B cell (primary cell): ENCODE measurements around the gene RNF135. TPM values are rescaled to one million over a fixed set of nuclear protein-coding genes. Genes with fewer than 3 reads are reported as not detected.

ENCODE experiments used
- ATAC-seq: fragments of 200-7000 bp; cut with Tn5 transposase; one replicate; pipeline ENCODE4 v1.10.0; 2021; ENCODE audit warnings: low read depth, mild to moderate bottlenecking, moderate number of reproducible peaks, moderate library complexity
- CTCF ChIA-PET: fragments of 350-600 bp; sonication (Branson Sonifier 250); formaldehyde crosslinking; loops from one replicate; lab custom pipeline; 2021; ENCODE audit warnings: antibody characterized with exemption, inconsistent platforms; lab: Charles Lee
- POLR2A ChIA-PET: fragments of 350-600 bp; sonication (Branson Sonifier 250); formaldehyde crosslinking; loops from one replicate; lab custom pipeline; 2021; ENCODE audit warnings: antibody characterized with exemption; lab: Charles Lee
- DNase-seq: peaks from one replicate; pipeline ENCODE4 v3.0.0; 2013
- H2AFZ ChIP-seq: 2 replicates; pipeline ENCODE4 v1.6.1; 2012; ENCODE audit warnings: mild to moderate bottlenecking, low read depth, low read length; ENCODE audit not compliant: insufficient read depth, poor library complexity, severe bottlenecking
- H3K27ac ChIP-seq, 2 donors: 1 replicate in 1 of 2; 2 replicates in 1 of 2; pipeline ENCODE4 v1.5.1; 2012 to 2013; ENCODE audit warnings: low read length in 2 of 2, mild to moderate bottlenecking in 2 of 2, moderate library complexity in 1 of 2
- H3K27me3 ChIP-seq, 4 experiments: fragments of 200-600 bp in 1 of 4; sonication (generic) in 1 of 4; replicated peaks in 1 of 4; 1 replicate in 2 of 4; 2 replicates in 2 of 4; pipeline versions ENCODE4 v1.6.1 to v1.7.0; 2013 to 2016; ENCODE audit warnings: low read length in 3 of 4, mild to moderate bottlenecking in 2 of 4, mixed read lengths in 1 of 4, moderate library complexity in 1 of 4; ENCODE audit not compliant: insufficient read depth in 4 of 4, control insufficient read depth in 3 of 4; ENCODE audit errors: control extremely low read depth in 1 of 4
- H3K36me3 ChIP-seq, 2 experiments: replicated peaks in 1 of 2; 1 replicate in 1 of 2; 2 replicates in 1 of 2; pipeline versions ENCODE4 v1.6.1 to v1.7.1; 2013; ENCODE audit warnings: low read length in 1 of 2; ENCODE audit not compliant: insufficient read depth in 2 of 2, control insufficient read depth in 1 of 2; ENCODE audit errors: control extremely low read depth in 1 of 2, extremely low read depth in 1 of 2
- H3K4me1 ChIP-seq, 2 donors: fragments of 200-600 bp in 1 of 2; sonication (generic) in 1 of 2; 1 replicate in 1 of 2; 2 replicates in 1 of 2; pipeline versions ENCODE4 v1.5.1 to v1.6.1; 2013 to 2017; ENCODE audit warnings: low read length in 2 of 2; ENCODE audit not compliant: control insufficient read depth in 2 of 2, insufficient read depth in 2 of 2
- H3K4me2 ChIP-seq: replicated peaks from 2 replicates; pipeline ENCODE3; 2012; ENCODE audit warnings: mild to moderate bottlenecking, low read depth, low read length; ENCODE audit not compliant: poor library complexity, severe bottlenecking
- H3K4me3 ChIP-seq, 5 experiments: fragments of 200-600 bp in 1 of 5; sonication (generic) in 1 of 5; 1 replicate in 3 of 5; 2 replicates in 2 of 5; pipeline versions ENCODE4 v1.5.1 to v1.7.0; 2011 to 2016; ENCODE audit warnings: low read length in 4 of 5, mild to moderate bottlenecking in 4 of 5, low read depth in 2 of 5, control low read depth in 1 of 5, moderate library complexity in 1 of 5; ENCODE audit not compliant: insufficient read depth in 1 of 5; ENCODE audit errors: control extremely low read depth in 1 of 5, extremely low read depth in 1 of 5
- H3K79me2 ChIP-seq: fragments of 200-600 bp; sonication (generic); one replicate; pipeline ENCODE4 v1.6.0; 2016; ENCODE audit warnings: low read length; ENCODE audit not compliant: control insufficient read depth, insufficient read depth
- H3K9ac ChIP-seq: fragments of 200-600 bp; sonication (generic); 2 replicates; pipeline ENCODE4 v1.6.1; 2017; ENCODE audit warnings: mild to moderate bottlenecking, low read length, moderate library complexity
- H3K9me3 ChIP-seq, 3 donors: one replicate each; pipeline versions ENCODE4 v1.6.1 to v1.7.1; 2013; ENCODE audit warnings: low read length in 2 of 3; ENCODE audit not compliant: control insufficient read depth in 2 of 3, insufficient read depth in 1 of 3; ENCODE audit errors: control extremely low read depth in 1 of 3
- H4K20me1 ChIP-seq: 2 replicates; pipeline ENCODE4 v1.6.0; 2012; ENCODE audit warnings: mild to moderate bottlenecking, low read length; ENCODE audit not compliant: insufficient read depth, control insufficient read depth, poor library complexity, severe bottlenecking
- H3K27ac Mint-ChIP-seq: one replicate; pipeline ENCODE4 v1.8.0; 2021; ENCODE audit warnings: mixed read lengths
- H3K27me3 Mint-ChIP-seq: one replicate; pipeline ENCODE4 v1.8.0; 2021; ENCODE audit warnings: mixed read lengths
- H3K4me1 Mint-ChIP-seq: one replicate; pipeline ENCODE4 v1.8.0; 2021; ENCODE audit warnings: mixed read lengths
- H3K4me3 Mint-ChIP-seq: one replicate; pipeline ENCODE4 v1.8.0; 2021; ENCODE audit warnings: mixed read lengths
- H3K9me3 Mint-ChIP-seq: one replicate; pipeline ENCODE4 v1.8.0; 2022; ENCODE audit warnings: mixed read lengths; ENCODE audit not compliant: insufficient read depth
- EZH2 ChIP-seq: IDR thresholded peaks from 2 replicates; pipeline ENCODE4 v1.6.1; 2012; ENCODE audit warnings: borderline replicate concordance, low read depth, mild to moderate bottlenecking, moderate library complexity, low read length; ENCODE audit not compliant: insufficient read depth, poor library complexity, severe bottlenecking
- WGBS: methylation state at CpG from one replicate; pipeline ENCODE4 v1.1.5; 2013; ENCODE audit warnings: missing lambda C conversion rate; ENCODE audit not compliant: insufficient coverage; 5-methylcytosine and 5-hydroxymethylcytosine counted together
- intact Hi-C: fragments of 100-400 bp; cut with micrococcal nuclease; formaldehyde crosslinking; loops from one replicate; pipeline ENCODE4 v1.10.0; 2022
- polyA plus RNA-seq: library from polyadenylated mRNA; depleted of rRNA; stranded (reverse); fragments of >200 nt; gene quantifications from 2 replicates; pipeline ENCODE4 v1.2.3, GENCODE V29; 2012
- total RNA-seq, 2 donors: library from RNA; stranded (reverse); fragments of 120-200 nt in 1 of 2; gene quantifications; 1 replicate in 1 of 2; 2 replicates in 1 of 2; pipeline versions ENCODE4 v1.2.3 to v1.2.4, GENCODE V29; 2013 to 2022
- TF ChIP-seq, protein P1 (sequence below): fragments of 200-600 bp; IDR thresholded peaks from one replicate; pipeline ENCODE4 v1.8.0; 2022; ENCODE audit warnings: antibody characterized with exemption, mild to moderate bottlenecking

RNF135 gene
- total and polyA plus RNA-seq, 2 donors (not counting 1 experiment from before 2014, with no cell fraction given): 23.4 to 24.2 TPM

DNA sequence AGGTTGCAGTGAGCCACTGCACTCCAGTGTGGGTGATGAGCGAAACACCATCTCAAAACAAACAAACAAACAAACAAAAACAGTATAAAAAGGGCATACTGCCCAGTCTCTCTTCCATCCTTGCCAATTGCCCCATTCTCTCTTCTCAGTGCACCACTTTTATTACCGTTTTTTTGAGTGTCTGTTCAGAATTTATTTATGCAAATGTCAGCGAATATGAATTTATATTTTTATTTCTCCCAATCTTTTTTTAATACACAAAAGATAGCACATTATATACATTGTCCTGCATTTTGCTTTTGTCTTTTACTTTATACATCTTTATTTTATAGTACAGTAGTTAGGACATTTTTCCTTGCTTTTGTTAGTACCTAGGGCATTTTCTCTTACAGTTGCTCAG, 19.6 kb downstream of the RNF135 start:
- H3K4me1 ChIP-seq: no peaks in the 10 kb centered on the region
- ATAC-seq: no peak
- H3K79me2 ChIP-seq: peaks cover under 1% of the 10 kb centered on the region
- Mint-ChIP-seq H3K9me3 (no peaks in the 10 kb centered on the region), H3K4me1 (no peaks in the 10 kb centered on the region), H3K27ac (no peak overlapping the region), H3K27me3 (no peaks in the 10 kb centered on the region), H3K4me3 (no peak overlapping the region)
- ChIA-PET POLR2A (no interaction called here), CTCF (no interaction called here)
- no peak for TF ChIP-seq EZH2
- TF ChIP-seq, protein P1, sequence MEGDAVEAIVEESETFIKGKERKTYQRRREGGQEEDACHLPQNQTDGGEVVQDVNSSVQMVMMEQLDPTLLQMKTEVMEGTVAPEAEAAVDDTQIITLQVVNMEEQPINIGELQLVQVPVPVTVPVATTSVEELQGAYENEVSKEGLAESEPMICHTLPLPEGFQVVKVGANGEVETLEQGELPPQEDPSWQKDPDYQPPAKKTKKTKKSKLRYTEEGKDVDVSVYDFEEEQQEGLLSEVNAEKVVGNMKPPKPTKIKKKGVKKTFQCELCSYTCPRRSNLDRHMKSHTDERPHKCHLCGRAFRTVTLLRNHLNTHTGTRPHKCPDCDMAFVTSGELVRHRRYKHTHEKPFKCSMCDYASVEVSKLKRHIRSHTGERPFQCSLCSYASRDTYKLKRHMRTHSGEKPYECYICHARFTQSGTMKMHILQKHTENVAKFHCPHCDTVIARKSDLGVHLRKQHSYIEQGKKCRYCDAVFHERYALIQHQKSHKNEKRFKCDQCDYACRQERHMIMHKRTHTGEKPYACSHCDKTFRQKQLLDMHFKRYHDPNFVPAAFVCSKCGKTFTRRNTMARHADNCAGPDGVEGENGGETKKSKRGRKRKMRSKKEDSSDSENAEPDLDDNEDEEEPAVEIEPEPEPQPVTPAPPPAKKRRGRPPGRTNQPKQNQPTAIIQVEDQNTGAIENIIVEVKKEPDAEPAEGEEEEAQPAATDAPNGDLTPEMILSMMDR: no peak
- peaks cover 1 to 34% of the 10 kb centered on the region in 2 experiments for H3K36me3 ChIP-seq
- no peak overlapping the region for H3K9ac ChIP-seq
- H4K20me1 ChIP-seq: no peaks in the 10 kb centered on the region
- H3K27ac ChIP-seq: no peak overlapping the region
- no peaks in the 10 kb centered on the region for H3K27me3 ChIP-seq
- 100% methylated on average over 1 of the region's 3 CpGs for WGBS
- no peak for DNase-seq
- no peaks in the 10 kb centered on the region for H3K9me3 ChIP-seq
- H3K4me2 ChIP-seq: no peak overlapping the region
- no peak overlapping the region for H2AFZ ChIP-seq
- no peak overlapping the region for H3K4me3 ChIP-seq
- intact Hi-C loops: no loop called here

DNA sequence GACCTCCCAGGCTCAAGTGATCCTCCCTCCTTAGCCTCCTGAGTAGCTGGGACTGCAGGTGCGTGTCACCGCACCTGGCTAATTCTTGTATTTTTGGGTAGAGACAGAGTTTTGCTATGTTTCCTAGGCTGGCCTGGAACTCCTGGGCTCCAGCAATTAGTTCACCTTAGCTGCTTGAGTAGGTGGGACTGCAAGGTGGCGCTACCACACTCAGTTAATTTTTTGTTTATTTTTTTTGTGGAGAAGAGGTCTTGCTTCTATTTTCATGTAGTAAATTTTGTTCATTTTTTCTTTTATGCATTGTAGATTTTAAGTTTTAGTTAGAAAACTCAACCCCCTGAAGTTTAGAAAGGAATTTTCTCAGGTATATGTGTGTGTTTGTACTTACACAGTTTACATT, 21.7 kb downstream of the RNF135 start:
- H3K36me3 ChIP-seq: peaks cover 0 to 35% of the 10 kb centered on the region in 2 experiments
- no peak overlapping the region for H2AFZ ChIP-seq
- no peak for ATAC-seq
- H3K27ac ChIP-seq: no peak overlapping the region
- no peaks in the 10 kb centered on the region for H3K4me1 ChIP-seq
- DNase-seq: no peak
- Mint-ChIP-seq H3K9me3 (no peaks in the 10 kb centered on the region), H3K27ac (no peak overlapping the region), H3K4me1 (no peaks in the 10 kb centered on the region), H3K27me3 (no peaks in the 10 kb centered on the region), H3K4me3 (no peak overlapping the region)
- H3K9me3 ChIP-seq: no peaks in the 10 kb centered on the region
- H4K20me1 ChIP-seq: no peaks in the 10 kb centered on the region
- WGBS: 100% methylated on average over 2 of the region's 3 CpGs
- ChIA-PET POLR2A (no interaction called here), CTCF (interaction anchor here (0.6 to 1.5 kb wide), 2 partner anchors 20 to 224 kb away, joined by 3 read pairs; no protein-coding TSS in a partner anchor)
- no peak overlapping the region for H3K4me2 ChIP-seq
- no peaks in the 10 kb centered on the region for H3K79me2 ChIP-seq
- H3K27me3 ChIP-seq: no peaks in the 10 kb centered on the region
- TF ChIP-seq, protein P1: no peak
- no peak for TF ChIP-seq EZH2
- H3K4me3 ChIP-seq: no peak overlapping the region
- intact Hi-C loops: no loop called here
- H3K9ac ChIP-seq: no peak overlapping the region
